A673 (cell line): Measurements from ENCODE around the gene FAM168B. TPM values are rescaled to one million over a fixed set of nuclear protein-coding genes. Genes with fewer than 3 reads are reported as not detected.
A peak's percentile ranks its signal among the peaks of the same experiment; 100 is the strongest.
"Not testable (repeated sequence)": the region's sequence is repeated elsewhere in the genome, so short reads cannot be mapped to it uniquely, and the experiment has no call there.

Source experiments
- BruUV-seq: library from RNA; stranded (reverse); fragments of 400-500 nt; replicated peaks from 2 replicates; lab custom pipeline; 2021; lab: Mats Ljungman, UMichigan
- CTCF ChIA-PET: fragments of 300-600 bp; sonication (Branson Sonifier 250); formaldehyde crosslinking; loops from one replicate; lab custom pipeline; 2022; ENCODE audit warnings: antibody characterized with exemption; lab: Charles Lee
- POLR2A ChIA-PET: fragments of 300-600 bp; sonication (Branson Sonifier 250); formaldehyde crosslinking; loops from one replicate; lab custom pipeline; 2022; ENCODE audit warnings: antibody characterized with exemption; ENCODE audit not compliant: low non-redundant PET; lab: Charles Lee
- DNase-seq: peaks from one replicate; pipeline ENCODE4 v3.0.0-alpha.2; 2015; ENCODE audit warnings: low spot score
- H3K27ac ChIP-seq: fragments of 200-600 bp; sonication (generic); 2 replicates; pipeline ENCODE4 v1.5.1; 2016; ENCODE audit warnings: mixed run types, low read depth, mild to moderate bottlenecking, mixed read lengths, antibody characterized with exemption, low read length; ENCODE audit not compliant: poor library complexity, severe bottlenecking
- H3K27me3 ChIP-seq: fragments of 200-600 bp; sonication (generic); replicated peaks from 2 replicates; pipeline ENCODE4 v1.6.1; 2017; ENCODE audit warnings: mixed run types, low read depth, mild to moderate bottlenecking, mixed read lengths, antibody characterized with exemption, low read length; ENCODE audit not compliant: insufficient read depth, poor library complexity
- H3K36me3 ChIP-seq: fragments of 200-600 bp; sonication (generic); 2 replicates; pipeline ENCODE4 v1.6.1; 2016; ENCODE audit warnings: mixed run types, mild to moderate bottlenecking, mixed read lengths, antibody characterized with exemption, low read length; ENCODE audit not compliant: insufficient read depth, poor library complexity, severe bottlenecking
- H3K4me1 ChIP-seq: fragments of 200-600 bp; sonication (generic); 2 replicates; pipeline ENCODE4 v1.6.1; 2017; ENCODE audit warnings: mixed run types, mild to moderate bottlenecking, mixed read lengths, antibody characterized with exemption, low read length; ENCODE audit not compliant: insufficient read depth, poor library complexity, severe bottlenecking
- H3K4me3 ChIP-seq: fragments of 200-600 bp; sonication (generic); 2 replicates; pipeline ENCODE4 v1.5.1; 2016; ENCODE audit warnings: low read depth, mixed run types, mild to moderate bottlenecking, mixed read lengths, low read length; ENCODE audit not compliant: poor library complexity, severe bottlenecking
- H3K9me3 ChIP-seq: fragments of 200-600 bp; sonication (generic); 2 replicates; pipeline ENCODE4 v1.6.1; 2016; ENCODE audit warnings: mixed run types, low read depth, mild to moderate bottlenecking, mixed read lengths, antibody characterized with exemption, low read length; ENCODE audit not compliant: poor library complexity, severe bottlenecking
- CTCF ChIP-seq: fragments of 300-800, 200-600 bp; sonication (generic); conservative IDR thresholded peaks from 2 replicates; pipeline ENCODE4 v1.5.1; 2017; ENCODE audit warnings: low read depth, mild to moderate bottlenecking, antibody characterized with exemption, low read length, moderate library complexity, mixed read lengths
- EZH2 ChIP-seq: fragments of 200-600 bp; sonication (generic); IDR thresholded peaks from 2 replicates; pipeline ENCODE4 v1.6.1; 2017; ENCODE audit warnings: borderline replicate concordance, low read depth, mild to moderate bottlenecking, mixed read lengths, antibody characterized with exemption, low read length; ENCODE audit not compliant: poor library complexity, severe bottlenecking
- intact Hi-C: fragments of 100-400 bp; cut with micrococcal nuclease; formaldehyde crosslinking; loops from one replicate; pipeline ENCODE4 v1.10.0; 2022; ENCODE audit not compliant: unreplicated experiment
- total RNA-seq: library from RNA; stranded (reverse); gene quantifications from 2 replicates; pipeline ENCODE4 v1.2.3, GENCODE V29; 2021

FAM168B gene
- total RNA-seq, 1 experiment from 2014 or later = 149 TPM

- Histone ChIP-seq H3K9me3 (no peaks in the 10 kb centered on the region), H3K4me1 (no peaks in the 10 kb centered on the region), H3K36me3 (peaks cover 78% of the 10 kb centered on the region), H3K27me3 (no peaks in the 10 kb centered on the region), H3K4me3 (no peak overlapping the region), H3K27ac (no peak overlapping the region)
- BruUV-seq = TSS peak; percentile 11
- intact Hi-C loops = no loop called here
- DNase-seq = no peak
- CTCF ChIA-PET = no interaction called here
- TF ChIP-seq CTCF (no peak), EZH2 (no peak)
- POLR2A ChIA-PET = no interaction called here
Measured at GRCh38 chr2:131081190-131081589, 12.1 kb downstream of the FAM168B start.

GRCh38 chr2:131079931-131080330 is 13.3 kb downstream of the FAM168B start:
- H3K4me3 ChIP-seq, H3K4me1 ChIP-seq, intact Hi-C loops, DNase-seq, POLR2A ChIA-PET, H3K27me3 ChIP-seq, CTCF ChIA-PET, BruUV-seq, H3K27ac ChIP-seq, H3K9me3 ChIP-seq: not testable (repeated sequence)
- H3K36me3 ChIP-seq = peaks cover 76% of the 10 kb centered on the region

GRCh38 chr2:131077966-131078365 is 15.3 kb downstream of the FAM168B start:
- no peaks in the 10 kb centered on the region for H3K4me1 ChIP-seq
- no peaks in the 10 kb centered on the region for H3K27me3 ChIP-seq
- DNase-seq = no peak
- peaks cover 78% of the 10 kb centered on the region for H3K36me3 ChIP-seq
- ChIA-PET CTCF (no interaction called here), POLR2A (no interaction called here)
- BruUV-seq = no TSS peak
- H3K4me3 ChIP-seq = no peak overlapping the region
- H3K9me3 ChIP-seq = no peaks in the 10 kb centered on the region
- no peak overlapping the region for H3K27ac ChIP-seq
- no peak for TF ChIP-seq CTCF
- intact Hi-C loops = no loop called here

GRCh38 chr2:131077182-131077846 is 15.9 kb downstream of the FAM168B start:
- no TSS peak for BruUV-seq
- CTCF ChIA-PET = no interaction called here
- Histone ChIP-seq H3K4me1 (no peaks in the 10 kb centered on the region), H3K4me3 (no peak overlapping the region), H3K27me3 (no peaks in the 10 kb centered on the region), H3K9me3 (no peaks in the 10 kb centered on the region), H3K27ac (no peak overlapping the region), H3K36me3 (peaks cover 75% of the 10 kb centered on the region)
- POLR2A ChIA-PET = no interaction called here
- intact Hi-C loops = no loop called here
- TF ChIP-seq CTCF (no peak), EZH2 (no peak)
- no peak for DNase-seq
